C4-2B (cell line): ENCODE data around the gene CLTC.

Experiments
- H3K27ac ChIP-seq: fragments of 450-650 bp; 2 replicates; pipeline ENCODE4 v1.5.1; 2017
- ZFX ChIP-seq: fragments of 450-650 bp; IDR thresholded peaks from 2 replicates; pipeline ENCODE4 v1.6.1; 2017
- TF ChIP-seq, protein P1 (sequence below): fragments of 450-650 bp; conservative IDR thresholded peaks from 2 replicates; pipeline ENCODE4 v1.5.1; 2017; ENCODE audit warnings: mild to moderate bottlenecking

The CLTC gene

DNA sequence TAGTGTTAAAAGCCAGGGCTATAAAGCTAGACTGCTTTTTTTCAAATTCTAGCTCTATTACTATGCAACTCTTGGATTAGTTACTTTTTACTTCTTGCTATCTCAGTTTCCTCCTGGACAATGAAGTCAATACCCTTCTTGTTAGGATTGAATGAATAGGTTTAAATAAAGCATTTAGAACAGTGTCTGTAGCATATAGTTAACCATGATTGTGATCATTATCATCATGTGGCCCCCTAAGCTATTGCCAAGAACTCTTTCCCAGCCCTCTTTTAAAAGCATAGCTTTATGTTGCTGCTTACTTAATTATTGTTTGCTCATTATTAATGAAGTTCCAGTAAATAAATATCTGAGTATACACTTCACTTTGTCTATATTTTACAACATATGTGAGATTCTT lies 92.2 kb downstream of the CLTC start:
- TF ChIP-seq, protein P1, sequence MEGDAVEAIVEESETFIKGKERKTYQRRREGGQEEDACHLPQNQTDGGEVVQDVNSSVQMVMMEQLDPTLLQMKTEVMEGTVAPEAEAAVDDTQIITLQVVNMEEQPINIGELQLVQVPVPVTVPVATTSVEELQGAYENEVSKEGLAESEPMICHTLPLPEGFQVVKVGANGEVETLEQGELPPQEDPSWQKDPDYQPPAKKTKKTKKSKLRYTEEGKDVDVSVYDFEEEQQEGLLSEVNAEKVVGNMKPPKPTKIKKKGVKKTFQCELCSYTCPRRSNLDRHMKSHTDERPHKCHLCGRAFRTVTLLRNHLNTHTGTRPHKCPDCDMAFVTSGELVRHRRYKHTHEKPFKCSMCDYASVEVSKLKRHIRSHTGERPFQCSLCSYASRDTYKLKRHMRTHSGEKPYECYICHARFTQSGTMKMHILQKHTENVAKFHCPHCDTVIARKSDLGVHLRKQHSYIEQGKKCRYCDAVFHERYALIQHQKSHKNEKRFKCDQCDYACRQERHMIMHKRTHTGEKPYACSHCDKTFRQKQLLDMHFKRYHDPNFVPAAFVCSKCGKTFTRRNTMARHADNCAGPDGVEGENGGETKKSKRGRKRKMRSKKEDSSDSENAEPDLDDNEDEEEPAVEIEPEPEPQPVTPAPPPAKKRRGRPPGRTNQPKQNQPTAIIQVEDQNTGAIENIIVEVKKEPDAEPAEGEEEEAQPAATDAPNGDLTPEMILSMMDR = no peak
- no peak for TF ChIP-seq ZFX
- no peak overlapping the region for H3K27ac ChIP-seq

DNA sequence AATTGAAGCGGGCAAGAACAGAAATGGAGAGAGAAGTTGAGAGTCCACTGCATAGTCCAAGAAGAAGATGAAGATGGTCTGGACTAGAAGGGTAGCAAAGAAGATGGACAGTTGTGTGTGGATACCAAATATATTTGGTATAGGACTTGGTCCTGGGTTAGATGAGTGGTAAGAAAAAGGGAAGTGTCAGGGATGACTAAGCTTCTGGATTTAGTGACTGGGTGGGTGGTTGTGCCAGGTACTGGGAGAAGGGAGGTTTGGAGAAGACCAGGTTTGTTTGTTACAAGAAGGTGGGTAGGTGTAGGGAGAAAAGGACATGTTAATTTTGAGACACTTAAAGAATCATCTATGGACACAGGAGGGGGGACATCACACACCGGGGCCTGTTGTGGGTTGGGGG lies 93.2 kb downstream of the CLTC start:
- TF ChIP-seq ZFX = no peak
- TF ChIP-seq, protein P1 = no peak

DNA sequence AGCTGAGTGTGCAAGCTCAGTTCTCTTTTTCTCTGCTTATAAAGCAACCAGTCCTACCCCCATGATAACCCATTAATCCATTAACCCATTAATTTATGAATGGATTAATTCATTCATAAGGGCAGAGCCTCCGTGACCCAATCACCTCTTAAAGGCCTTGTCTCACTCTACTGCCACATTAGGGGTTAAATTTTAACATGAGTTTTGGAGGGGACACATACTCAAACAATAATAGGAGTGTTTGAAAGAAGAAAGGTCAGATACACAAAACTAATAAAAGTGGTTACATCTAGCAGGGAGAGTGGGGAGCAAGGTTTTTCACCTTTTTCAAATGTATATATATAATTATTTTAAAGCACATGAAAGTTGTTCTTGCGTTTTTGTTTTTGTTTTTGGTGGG lies 94.6 kb downstream of the CLTC start:
- no peak overlapping the region for H3K27ac ChIP-seq
- TF ChIP-seq, protein P1 = no peak
- TF ChIP-seq ZFX = no peak

More for the DNA sequence above, 93.2 kb downstream of the CLTC start:
- no peak overlapping the region for H3K27ac ChIP-seq

DNA sequence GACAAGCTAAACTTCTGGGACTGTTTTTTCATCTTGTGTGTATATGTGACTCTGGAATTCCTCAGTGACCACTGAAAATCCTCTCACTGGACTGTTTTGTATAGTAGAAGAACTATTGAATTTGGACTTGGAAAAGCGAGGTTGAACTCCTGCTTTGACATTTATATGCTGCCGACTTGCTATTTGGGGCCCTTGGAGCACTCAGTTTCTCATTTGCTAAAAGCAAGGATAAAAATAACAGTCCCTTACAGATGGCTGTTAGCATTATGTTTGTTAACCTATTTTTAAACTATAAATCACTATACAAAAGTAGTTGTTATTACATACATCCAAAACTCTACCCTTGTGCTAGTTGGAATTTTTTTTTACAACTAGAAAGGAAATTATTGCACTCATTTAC lies 96.7 kb downstream of the CLTC start:
- TF ChIP-seq, protein P1 = no peak
- TF ChIP-seq ZFX = no peak

DNA sequence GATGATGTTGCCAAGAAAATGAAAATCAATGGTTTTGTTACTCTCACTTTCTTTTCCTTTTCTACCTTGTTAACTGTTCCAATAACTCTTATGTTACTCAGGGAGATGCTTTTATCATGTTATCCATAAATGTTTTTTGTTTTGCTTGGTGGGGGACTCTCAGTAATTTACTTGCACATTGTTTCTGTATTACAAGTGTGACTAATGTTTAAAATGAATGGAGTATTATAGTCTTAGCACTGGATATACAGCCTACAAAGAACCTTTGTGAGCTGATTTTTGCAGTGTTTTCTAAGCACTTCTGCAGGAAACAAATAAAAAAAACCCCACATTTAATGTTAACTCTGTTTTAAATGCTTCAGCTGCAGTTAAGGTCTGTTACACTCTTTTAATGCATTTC lies 99.8 kb downstream of the CLTC start:
- TF ChIP-seq ZFX = no peak
- TF ChIP-seq, protein P1 = no peak

More for the DNA sequence above, 96.7 kb downstream of the CLTC start:
- H3K27ac ChIP-seq = no peak overlapping the region

DNA sequence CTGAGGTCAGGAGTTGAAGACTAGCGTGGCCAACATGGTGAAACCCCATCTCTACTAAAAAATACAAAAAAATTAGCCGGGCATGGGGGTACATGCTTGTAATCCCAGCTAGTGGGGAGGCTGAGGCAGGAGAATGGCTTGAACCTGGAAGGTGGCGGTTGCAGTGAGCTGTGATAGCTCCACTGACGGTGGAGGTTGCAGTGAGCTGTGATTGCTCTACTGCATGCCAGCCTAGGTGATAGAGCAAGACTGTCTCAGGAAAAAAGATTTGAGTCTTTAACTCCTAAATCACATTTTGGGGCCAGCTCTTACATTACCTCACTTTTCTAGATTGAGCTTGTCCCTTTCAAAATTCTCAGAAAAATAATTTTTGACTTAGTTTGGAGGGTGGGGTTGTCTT lies 102.9 kb downstream of the CLTC start:
- TF ChIP-seq ZFX = no peak
- TF ChIP-seq, protein P1 = no peak
- H3K27ac ChIP-seq = peak overlapping the region; percentile 82

More for the DNA sequence above, 99.8 kb downstream of the CLTC start:
- no peak overlapping the region for H3K27ac ChIP-seq

DNA sequence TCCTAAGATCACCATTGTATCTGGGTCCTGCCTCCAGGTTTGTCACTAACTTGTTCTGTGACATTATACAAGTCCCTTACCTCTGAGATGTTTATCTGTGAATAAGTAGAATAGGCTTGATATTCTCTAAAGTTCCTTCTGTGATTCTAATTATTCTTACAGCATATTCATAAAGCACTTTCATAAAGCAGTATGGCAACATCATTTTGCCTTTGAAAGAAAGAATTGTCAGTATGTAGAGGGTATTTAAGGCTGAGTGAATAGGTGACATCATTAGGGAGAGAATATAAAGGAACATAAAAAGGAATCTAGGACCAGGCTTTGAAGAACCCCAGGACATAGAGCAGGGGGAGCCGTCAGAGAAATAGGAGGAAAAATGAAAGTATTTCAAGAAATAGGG lies 103.3 kb downstream of the CLTC start:
- TF ChIP-seq, protein P1 = no peak
- no peak for TF ChIP-seq ZFX
- peak overlapping the region; percentile 82 for H3K27ac ChIP-seq
